NK-92 treated with Interleukin-12 subunit alpha and Interleukin-12 subunit beta, amount 100 ng/mL, for 24 hours (cell line): ENCODE data around the gene PDIK1L.

ENCODE experiments used
- DNase-seq: peaks from one replicate; lab custom pipeline; 2025; lab: John Stamatoyannopoulos, UW

The PDIK1L gene

DNA sequence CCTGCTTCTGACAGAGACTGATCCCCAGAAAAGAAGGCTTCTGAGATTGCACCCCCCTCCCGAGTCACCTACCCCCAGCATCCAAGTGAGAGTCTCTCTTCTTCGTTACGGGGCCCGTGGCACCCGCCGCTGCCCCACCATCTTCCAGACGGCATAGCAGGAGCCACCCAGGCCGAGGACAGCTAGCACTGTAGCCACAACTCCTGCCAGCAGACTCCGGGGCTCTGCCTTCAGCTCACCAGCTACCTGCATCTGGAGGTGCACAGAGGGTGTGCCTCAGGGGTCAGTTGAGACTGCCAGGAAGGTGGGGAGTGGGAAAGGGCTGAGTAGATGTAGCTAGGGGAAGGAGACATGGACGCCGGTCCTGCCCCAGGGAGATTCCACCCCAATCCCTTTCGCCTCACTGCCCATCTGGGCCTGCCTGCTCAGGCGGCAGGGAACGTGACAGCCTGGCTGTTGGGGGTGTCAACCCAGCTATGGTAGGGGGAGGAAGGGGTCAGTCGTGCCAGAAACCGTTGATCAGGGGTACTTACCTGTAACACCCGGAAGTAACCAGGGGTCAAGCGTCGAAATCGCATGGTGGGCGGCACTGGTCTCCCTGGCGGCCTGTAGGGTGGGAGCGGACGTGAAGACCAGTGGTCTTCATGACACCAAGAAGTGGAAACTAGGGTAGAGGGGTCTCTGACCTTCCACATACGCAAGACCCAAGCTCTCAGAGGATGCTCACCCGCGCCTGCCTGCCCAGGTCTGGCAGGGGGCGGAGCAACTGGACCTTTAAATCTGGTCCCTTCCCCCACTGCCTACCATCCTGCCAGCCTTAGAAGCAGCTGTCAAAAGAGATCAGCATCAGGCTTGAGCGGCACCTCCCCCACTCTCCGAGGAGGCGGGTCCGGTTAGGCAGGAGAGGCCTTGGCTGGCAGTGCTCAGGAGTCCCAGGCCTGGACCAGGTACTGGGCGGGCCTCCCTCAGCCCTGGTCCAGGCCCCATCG lies 59.8 kb downstream of the PDIK1L start, which contains the start of gene ZNF593OS:
TSS of gene ZNF593OS (minus strand) at position 749 of the 989 bp plus-strand sequence. CDS start at position 578, 171 bp downstream.
- DNase-seq = no peak
